ENCODE results near the gene WDR41. TPM values are rescaled to one million over a fixed set of nuclear protein-coding genes. Genes with fewer than 3 reads are reported as not detected.
"Not testable (repeated sequence)": the region's sequence is repeated elsewhere in the genome, so short reads cannot be mapped to it uniquely, and the experiment has no call there.

The WDR41 gene
- total RNA-seq, 1 donor from 2014 or later = 33.0 TPM

DNA sequence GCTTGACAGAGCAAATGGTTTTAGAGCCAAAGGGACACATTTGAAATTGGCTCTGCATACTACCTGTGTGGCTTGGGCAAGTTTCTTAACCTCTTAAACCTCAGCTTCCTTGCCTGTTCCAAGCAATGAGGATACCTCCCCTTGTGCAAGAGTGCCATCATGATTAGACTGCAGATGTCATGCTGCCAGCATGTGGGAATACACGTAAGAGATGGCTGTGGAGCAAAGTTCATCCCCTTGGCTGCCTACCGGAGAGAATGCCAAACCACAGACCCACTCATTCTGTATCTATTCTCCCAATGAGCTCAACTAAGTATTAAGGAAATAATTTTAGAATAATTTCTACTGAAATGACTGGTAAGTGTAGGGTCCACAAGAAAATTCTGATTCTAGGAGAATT, 101.3 kb downstream of the WDR41 start:
- no peak for DNase-seq
- peaks cover 2% of the 10 kb centered on the region for H3K27me3 Mint-ChIP-seq
- H3K36me3 Mint-ChIP-seq (ENCODE audit: low read depth) = no peaks in the 10 kb centered on the region
- no peak overlapping the region for H3K27ac Mint-ChIP-seq
- POLR2A ChIA-PET = no interaction called here
- TF ChIP-seq, protein P1, sequence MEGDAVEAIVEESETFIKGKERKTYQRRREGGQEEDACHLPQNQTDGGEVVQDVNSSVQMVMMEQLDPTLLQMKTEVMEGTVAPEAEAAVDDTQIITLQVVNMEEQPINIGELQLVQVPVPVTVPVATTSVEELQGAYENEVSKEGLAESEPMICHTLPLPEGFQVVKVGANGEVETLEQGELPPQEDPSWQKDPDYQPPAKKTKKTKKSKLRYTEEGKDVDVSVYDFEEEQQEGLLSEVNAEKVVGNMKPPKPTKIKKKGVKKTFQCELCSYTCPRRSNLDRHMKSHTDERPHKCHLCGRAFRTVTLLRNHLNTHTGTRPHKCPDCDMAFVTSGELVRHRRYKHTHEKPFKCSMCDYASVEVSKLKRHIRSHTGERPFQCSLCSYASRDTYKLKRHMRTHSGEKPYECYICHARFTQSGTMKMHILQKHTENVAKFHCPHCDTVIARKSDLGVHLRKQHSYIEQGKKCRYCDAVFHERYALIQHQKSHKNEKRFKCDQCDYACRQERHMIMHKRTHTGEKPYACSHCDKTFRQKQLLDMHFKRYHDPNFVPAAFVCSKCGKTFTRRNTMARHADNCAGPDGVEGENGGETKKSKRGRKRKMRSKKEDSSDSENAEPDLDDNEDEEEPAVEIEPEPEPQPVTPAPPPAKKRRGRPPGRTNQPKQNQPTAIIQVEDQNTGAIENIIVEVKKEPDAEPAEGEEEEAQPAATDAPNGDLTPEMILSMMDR (IDR thresholded peaks at IDR 0.05) = no peak
- intact Hi-C loops (cut with micrococcal nuclease) = no loop called here
- no peak for ATAC-seq (ENCODE audit: low read depth)
- no peak overlapping the region for H3K4me3 Mint-ChIP-seq
- no peaks in the 10 kb centered on the region for H3K4me1 Mint-ChIP-seq
- CTCF ChIA-PET = no interaction called here
- H3K9me3 Mint-ChIP-seq = no peaks in the 10 kb centered on the region

DNA sequence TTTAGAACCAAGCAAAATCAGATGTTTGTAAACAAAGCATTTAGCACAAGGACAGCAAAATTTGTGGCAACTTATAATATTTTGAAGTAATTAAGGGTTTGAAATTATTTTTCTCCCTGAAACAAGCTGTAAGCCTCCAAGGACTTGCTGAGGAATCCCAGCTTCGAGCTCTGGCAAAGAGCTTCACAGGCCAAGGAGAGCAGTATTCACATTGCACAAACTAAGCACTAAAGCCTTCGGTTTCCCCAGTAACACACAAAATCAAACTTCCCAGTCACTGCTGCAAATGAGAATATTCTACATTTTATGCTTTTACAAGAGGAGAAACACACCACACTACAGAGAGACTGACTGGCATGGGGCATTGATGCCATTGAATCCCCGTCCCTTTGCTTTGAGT, 101.9 kb downstream of the WDR41 start:
- TF ChIP-seq, protein P1 (IDR thresholded peaks at IDR 0.05) = no peak
- no peaks in the 10 kb centered on the region for H3K4me1 Mint-ChIP-seq
- intact Hi-C loops (cut with micrococcal nuclease) = no loop called here
- no peak overlapping the region for H3K4me3 Mint-ChIP-seq
- H3K27ac Mint-ChIP-seq = no peak overlapping the region
- H3K9me3 Mint-ChIP-seq = no peaks in the 10 kb centered on the region
- H3K27me3 Mint-ChIP-seq = peaks cover 2% of the 10 kb centered on the region
- ChIA-PET POLR2A (no interaction called here), CTCF (no interaction called here)
- ATAC-seq (ENCODE audit: low read depth) (no peak), DNase-seq (no peak)
- no peaks in the 10 kb centered on the region for H3K36me3 Mint-ChIP-seq (ENCODE audit: low read depth)

DNA sequence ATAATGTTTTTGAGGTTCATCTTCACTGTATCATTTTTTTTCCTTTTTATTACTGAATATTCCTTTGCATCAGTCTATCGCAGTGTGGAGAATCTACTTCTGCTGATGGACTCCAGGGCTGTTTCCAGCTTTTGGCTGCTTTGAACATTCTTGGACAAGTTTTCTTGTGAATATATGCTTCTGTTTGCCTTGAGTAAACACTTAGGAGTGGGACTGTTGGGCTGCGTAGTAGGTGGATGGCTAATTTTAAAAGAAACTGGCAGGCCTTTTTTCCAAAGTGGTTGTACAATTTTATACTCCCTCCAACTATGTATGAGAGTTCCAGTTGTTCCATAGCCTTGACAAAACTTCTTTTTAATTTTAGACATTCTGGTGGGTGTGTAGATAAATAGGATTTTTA, 102.4 kb downstream of the WDR41 start:
- H3K4me1 Mint-ChIP-seq = peaks cover under 1% of the 10 kb centered on the region
- TF ChIP-seq, protein P1 (IDR thresholded peaks at IDR 0.05) = no peak
- ChIA-PET CTCF (no interaction called here), POLR2A (no interaction called here)
- H3K9me3 Mint-ChIP-seq = no peaks in the 10 kb centered on the region
- H3K27ac Mint-ChIP-seq = no peak overlapping the region
- peaks cover 2% of the 10 kb centered on the region for H3K27me3 Mint-ChIP-seq
- DNase-seq (no peak), ATAC-seq (ENCODE audit: low read depth) (no peak)
- no peak overlapping the region for H3K4me3 Mint-ChIP-seq
- intact Hi-C loops (cut with micrococcal nuclease) = no loop called here
- H3K36me3 Mint-ChIP-seq (ENCODE audit: low read depth) = no peaks in the 10 kb centered on the region

DNA sequence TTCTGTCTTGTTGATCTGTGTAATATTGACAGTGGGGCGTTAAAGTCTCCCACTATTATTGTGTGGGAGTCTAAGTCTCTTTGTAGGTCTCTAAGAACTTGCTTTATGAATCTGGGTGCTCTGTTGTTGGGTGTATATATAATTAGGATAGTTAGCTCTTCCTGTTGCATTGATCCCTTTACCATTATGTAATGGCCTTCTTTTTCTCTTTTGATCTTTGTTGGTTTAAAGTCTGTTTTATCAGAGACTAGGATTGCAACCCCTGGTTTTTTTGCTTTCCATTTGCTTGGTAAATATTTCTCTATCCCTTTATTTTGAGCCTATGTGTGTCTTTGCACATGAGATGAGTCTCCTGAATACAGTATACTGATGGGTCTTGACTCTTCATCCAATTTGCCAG, 105.8 kb downstream of the WDR41 start:
- H3K9me3 Mint-ChIP-seq; intact Hi-C loops (cut with micrococcal nuclease); CTCF ChIA-PET; ATAC-seq (ENCODE audit: low read depth); H3K27ac Mint-ChIP-seq; H3K4me1 Mint-ChIP-seq; POLR2A ChIA-PET; H3K27me3 Mint-ChIP-seq; DNase-seq; H3K4me3 Mint-ChIP-seq; H3K36me3 Mint-ChIP-seq (ENCODE audit: low read depth): not testable (repeated sequence)

DNA sequence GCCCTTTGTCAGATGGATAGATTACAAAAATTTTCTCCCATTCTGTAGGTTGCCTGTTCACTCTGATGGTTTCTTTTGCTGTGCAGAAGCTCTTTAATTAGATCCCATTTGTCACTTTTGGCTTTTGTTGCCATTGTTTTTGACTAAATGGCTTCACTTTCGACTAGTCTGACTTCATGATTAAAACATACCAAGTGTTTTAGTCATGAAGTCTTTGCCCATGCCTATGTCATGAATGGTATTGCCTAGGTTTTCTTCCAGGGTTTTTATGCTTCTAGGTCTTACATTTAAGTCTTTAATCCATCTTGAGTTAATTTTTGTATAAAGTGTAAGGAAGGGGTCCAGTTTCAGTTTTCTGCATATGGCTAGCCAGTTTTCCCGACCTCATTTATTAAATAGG, 108.8 kb downstream of the WDR41 start:
- intact Hi-C loops (cut with micrococcal nuclease); ATAC-seq (ENCODE audit: low read depth); H3K9me3 Mint-ChIP-seq; H3K36me3 Mint-ChIP-seq (ENCODE audit: low read depth); DNase-seq; H3K4me3 Mint-ChIP-seq; POLR2A ChIA-PET; H3K27me3 Mint-ChIP-seq; CTCF ChIA-PET; H3K27ac Mint-ChIP-seq: not testable (repeated sequence)
- peaks cover 17% of the 10 kb centered on the region for H3K4me1 Mint-ChIP-seq

Other genes with a start within 250 kb of the WDR41 start
- not detected in 2 replicates for gene OTP, start 146.4 kb upstream of the WDR41 start, total RNA-seq

Data from activated B cell treated with CpG ODN at 0.5 μM for 24 hours (primary cell).